Esophagus squamous epithelium (tissue), 4 donors: ENCODE results near the gene PLEKHA4.

Source experiments
- POLR2A ChIP-seq, 4 donors: fragments of 450-650 bp; IDR thresholded peaks; one replicate each; pipeline ENCODE4 v1.6.1; 2017; ENCODE audit warnings: antibody characterized with exemption in 4 of 4, mild to moderate bottlenecking in 4 of 4, moderate library complexity in 3 of 4
- TF ChIP-seq, protein P1 (sequence below), 6 experiments: fragments of 450-650 bp in 4 of 6; fragments of 200-600 bp in 2 of 6; sonication (generic) in 2 of 6; IDR thresholded peaks; one replicate each; pipeline ENCODE4 v1.5.1; 2016 to 2019; ENCODE audit warnings: antibody characterized with exemption in 6 of 6, mild to moderate bottlenecking in 4 of 6, moderate library complexity in 4 of 6

DNA sequence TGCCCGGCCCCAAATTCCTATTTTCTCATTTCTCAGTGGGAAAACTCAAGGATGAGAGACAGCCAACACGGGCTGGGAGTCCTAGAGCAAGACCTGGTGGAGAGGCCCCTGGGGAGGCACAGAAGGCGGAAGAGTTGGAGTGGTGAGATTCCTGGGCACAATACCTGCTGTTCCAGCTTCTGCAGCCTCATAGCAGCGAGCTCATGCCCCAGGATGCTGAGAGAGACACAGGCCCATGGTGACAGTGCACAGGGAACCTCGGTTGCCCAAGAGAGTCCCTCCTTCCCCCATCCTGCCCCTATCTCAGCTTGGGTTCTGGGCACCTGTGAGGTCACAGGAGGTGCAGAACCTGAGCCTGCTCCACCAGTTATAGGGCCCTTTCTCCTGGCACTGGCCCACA lies 28.8 kb upstream of the PLEKHA4 start:
- TF ChIP-seq, protein P1, sequence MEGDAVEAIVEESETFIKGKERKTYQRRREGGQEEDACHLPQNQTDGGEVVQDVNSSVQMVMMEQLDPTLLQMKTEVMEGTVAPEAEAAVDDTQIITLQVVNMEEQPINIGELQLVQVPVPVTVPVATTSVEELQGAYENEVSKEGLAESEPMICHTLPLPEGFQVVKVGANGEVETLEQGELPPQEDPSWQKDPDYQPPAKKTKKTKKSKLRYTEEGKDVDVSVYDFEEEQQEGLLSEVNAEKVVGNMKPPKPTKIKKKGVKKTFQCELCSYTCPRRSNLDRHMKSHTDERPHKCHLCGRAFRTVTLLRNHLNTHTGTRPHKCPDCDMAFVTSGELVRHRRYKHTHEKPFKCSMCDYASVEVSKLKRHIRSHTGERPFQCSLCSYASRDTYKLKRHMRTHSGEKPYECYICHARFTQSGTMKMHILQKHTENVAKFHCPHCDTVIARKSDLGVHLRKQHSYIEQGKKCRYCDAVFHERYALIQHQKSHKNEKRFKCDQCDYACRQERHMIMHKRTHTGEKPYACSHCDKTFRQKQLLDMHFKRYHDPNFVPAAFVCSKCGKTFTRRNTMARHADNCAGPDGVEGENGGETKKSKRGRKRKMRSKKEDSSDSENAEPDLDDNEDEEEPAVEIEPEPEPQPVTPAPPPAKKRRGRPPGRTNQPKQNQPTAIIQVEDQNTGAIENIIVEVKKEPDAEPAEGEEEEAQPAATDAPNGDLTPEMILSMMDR (IDR thresholded peaks at IDR 0.05), result no peak
- no peak for TF ChIP-seq POLR2A (IDR thresholded peaks at IDR 0.05)
